ENCODE results near the gene ZNF407. TPM values are rescaled to one million over a fixed set of nuclear protein-coding genes. Genes with fewer than 3 reads are reported as not detected.

The ZNF407 gene
- total RNA-seq, 6 experiments from 2014 or later, result 4.3 to 8.0 (median 5.7) TPM

DNA sequence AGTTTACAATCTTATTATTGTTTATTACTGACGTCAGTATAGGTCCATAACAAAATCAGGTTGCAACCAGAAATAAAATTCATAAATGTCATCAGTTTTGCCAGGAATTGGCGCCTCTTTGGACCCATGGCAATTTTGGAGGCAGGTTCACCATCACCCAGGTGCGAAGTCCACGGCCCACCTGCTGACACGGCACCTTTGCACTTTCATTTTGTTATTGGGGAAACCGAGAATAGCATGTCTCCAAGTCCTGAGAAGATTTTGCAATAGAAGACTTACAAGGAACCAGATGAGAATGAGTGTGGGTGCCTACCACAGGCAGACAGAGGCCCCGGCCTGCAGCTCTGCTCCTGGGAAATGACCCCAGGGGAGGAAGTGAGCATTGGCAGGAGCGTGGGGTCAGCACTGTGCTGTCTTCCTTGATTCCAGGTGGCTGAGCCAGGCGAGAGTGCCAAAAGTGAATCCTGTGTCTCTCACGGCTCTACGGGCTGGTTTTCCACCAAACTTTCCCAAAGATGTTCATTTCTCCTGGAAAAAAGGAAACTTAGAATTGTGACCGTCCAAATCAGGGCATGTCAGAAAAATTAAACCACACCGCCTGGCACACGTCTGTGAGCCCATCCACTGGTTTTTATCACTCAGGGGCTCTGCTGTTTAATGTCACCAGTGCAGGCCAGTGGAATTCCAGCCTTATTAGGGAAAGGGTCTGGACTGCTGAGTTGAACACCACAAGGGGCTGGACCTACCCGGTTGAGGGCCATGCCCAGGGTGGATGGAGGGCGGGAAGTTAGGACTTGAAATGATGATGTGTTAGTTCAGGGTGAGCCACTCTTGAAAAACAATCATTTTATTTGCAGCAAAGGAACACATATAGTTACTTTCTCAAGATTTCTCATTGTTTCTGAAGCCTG lies 514.8 kb downstream of the ZNF407 start:
- DNase-seq, result peak in 1 of 3 donors; percentile 18
- WGBS (ENCODE audit: insufficient coverage, low coverage, low lambda C conversion rate, missing lambda C conversion rate), result 84% methylated on average over 12 of the region's 16 CpGs
- Histone ChIP-seq H3K27ac (no peak overlapping the region), H3K4me1 (no peaks in the 10 kb centered on the region), H3K36me3 (no peaks in the 10 kb centered on the region), H3K4me3 (no peak overlapping the region), H3K27me3 (no peaks in the 10 kb centered on the region), H3K9me3 (no peaks in the 10 kb centered on the region)
- TF ChIP-seq, protein P1, sequence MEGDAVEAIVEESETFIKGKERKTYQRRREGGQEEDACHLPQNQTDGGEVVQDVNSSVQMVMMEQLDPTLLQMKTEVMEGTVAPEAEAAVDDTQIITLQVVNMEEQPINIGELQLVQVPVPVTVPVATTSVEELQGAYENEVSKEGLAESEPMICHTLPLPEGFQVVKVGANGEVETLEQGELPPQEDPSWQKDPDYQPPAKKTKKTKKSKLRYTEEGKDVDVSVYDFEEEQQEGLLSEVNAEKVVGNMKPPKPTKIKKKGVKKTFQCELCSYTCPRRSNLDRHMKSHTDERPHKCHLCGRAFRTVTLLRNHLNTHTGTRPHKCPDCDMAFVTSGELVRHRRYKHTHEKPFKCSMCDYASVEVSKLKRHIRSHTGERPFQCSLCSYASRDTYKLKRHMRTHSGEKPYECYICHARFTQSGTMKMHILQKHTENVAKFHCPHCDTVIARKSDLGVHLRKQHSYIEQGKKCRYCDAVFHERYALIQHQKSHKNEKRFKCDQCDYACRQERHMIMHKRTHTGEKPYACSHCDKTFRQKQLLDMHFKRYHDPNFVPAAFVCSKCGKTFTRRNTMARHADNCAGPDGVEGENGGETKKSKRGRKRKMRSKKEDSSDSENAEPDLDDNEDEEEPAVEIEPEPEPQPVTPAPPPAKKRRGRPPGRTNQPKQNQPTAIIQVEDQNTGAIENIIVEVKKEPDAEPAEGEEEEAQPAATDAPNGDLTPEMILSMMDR (IDR thresholded peaks at IDR 0.05), result no peak
- no peak for TF ChIP-seq POLR2A (IDR thresholded peaks at IDR 0.05)
- ATAC-seq, result no peak
- intact Hi-C loops (cut with DNase I), result no loop called here

DNA sequence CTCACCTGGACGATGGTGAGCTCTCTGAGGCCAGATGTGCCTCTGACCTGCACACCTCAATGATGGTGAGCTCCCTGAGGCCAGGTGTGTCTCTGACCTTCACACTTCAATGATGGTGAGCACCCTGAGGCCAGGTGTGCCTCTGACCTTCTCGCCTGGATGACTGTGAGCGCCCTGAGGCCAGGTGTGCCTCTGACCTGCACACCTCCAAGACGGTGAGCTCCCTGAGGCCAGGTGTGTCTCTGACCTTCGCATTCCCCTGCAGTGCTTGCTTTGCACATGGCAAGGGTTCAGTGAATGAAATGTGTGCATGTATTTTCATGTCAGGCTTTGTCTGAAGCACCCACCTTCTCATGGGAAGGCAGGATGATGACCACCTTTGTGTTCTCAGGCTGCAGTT lies 515.8 kb downstream of the ZNF407 start:
- Histone ChIP-seq H3K27ac (no peak overlapping the region), H3K27me3 (no peaks in the 10 kb centered on the region), H3K9me3 (no peaks in the 10 kb centered on the region), H3K4me1 (no peaks in the 10 kb centered on the region), H3K36me3 (no peaks in the 10 kb centered on the region), H3K4me3 (no peak overlapping the region)
- intact Hi-C loops (cut with DNase I), result no loop called here
- TF ChIP-seq POLR2A (IDR thresholded peaks at IDR 0.05), result no peak
- TF ChIP-seq, protein P1 (IDR thresholded peaks at IDR 0.05), result no peak
- ATAC-seq (no peak), DNase-seq (no peak)
- WGBS (ENCODE audit: insufficient coverage, low coverage, low lambda C conversion rate, missing lambda C conversion rate), result 40% methylated on average over 1 of the region's 5 CpGs

DNA sequence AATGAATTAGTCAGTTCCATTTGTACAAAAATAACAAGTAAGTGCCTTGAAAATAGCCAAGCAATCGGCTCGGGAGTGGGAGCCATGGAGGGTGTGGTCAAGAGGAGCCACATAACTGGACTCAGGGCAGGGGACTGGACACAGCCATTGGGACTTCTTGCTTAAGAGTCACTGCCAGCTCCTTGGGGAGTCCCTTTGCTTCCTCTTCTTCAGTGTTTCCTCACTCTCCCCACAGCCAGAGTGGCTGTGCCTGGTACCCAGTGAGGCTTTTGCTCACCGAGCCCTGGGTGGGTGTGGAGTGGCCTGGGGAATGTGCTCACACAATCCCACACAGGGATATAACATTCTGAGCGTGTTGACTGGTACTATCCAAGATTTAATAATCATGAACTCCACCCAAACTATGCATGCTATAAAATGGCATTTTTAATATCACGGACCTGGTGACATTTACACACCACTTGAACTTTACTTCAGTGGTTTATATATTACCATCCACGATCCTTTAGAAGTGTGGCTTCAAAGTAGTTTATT lies 516.6 kb downstream of the ZNF407 start:
- Histone ChIP-seq H3K9me3 (no peaks in the 10 kb centered on the region), H3K27me3 (no peaks in the 10 kb centered on the region), H3K27ac (no peak overlapping the region), H3K4me1 (no peaks in the 10 kb centered on the region), H3K36me3 (no peaks in the 10 kb centered on the region), H3K4me3 (no peak overlapping the region)
- intact Hi-C loops (cut with DNase I), result no loop called here
- WGBS (ENCODE audit: insufficient coverage, low coverage, low lambda C conversion rate, missing lambda C conversion rate), result 80% methylated on average over 5 of the region's 6 CpGs
- no peak for ATAC-seq
- TF ChIP-seq POLR2A (IDR thresholded peaks at IDR 0.05), result no peak
- TF ChIP-seq, protein P1 (IDR thresholded peaks at IDR 0.05), result no peak
- DNase-seq, result no peak

Other genes starting within 250 kb of the ZNF407 start
- gene DIPK1C, start 140.6 kb upstream of the ZNF407 start, total RNA-seq, result under 1 TPM in 3 of 6 experiments, not detected in 3; 0.06 to 0.37 (median 0.20) TPM
- gene CNDP2, start 101.5 kb upstream of the ZNF407 start, total RNA-seq, result 100 to 1,000 TPM; 178 to 367 (median 230) TPM
- gene CNDP1, start 63.4 kb upstream of the ZNF407 start, total RNA-seq, result 10 to 100 TPM; 10.4 to 61.4 (median 28.4) TPM